Mesothelial cell of epicardium (in vitro differentiated cells): ENCODE data around the gene DPF1. TPM values are rescaled to one million over a fixed set of nuclear protein-coding genes. Genes with fewer than 3 reads are reported as not detected.
A peak's percentile ranks its signal among the peaks of the same experiment; 100 is the strongest.

Experiments
- DNase-seq, 2 experiments: peaks; one replicate each; pipeline ENCODE4 v3.0.0; 2021; ENCODE audit warnings: low spot score in 2 of 2; ENCODE audit not compliant: unreplicated experiment in 2 of 2
- H3K27ac Mint-ChIP-seq: 2 replicates; pipeline ENCODE4 v1.8.0; 2021; ENCODE audit warnings: mixed read lengths
- H3K27me3 Mint-ChIP-seq: 2 replicates; pipeline ENCODE4 v1.8.0; 2021; ENCODE audit warnings: low read depth, mixed read lengths
- H3K36me3 Mint-ChIP-seq: 2 replicates; pipeline ENCODE4 v1.8.0; 2021; ENCODE audit warnings: mixed read lengths
- H3K4me1 Mint-ChIP-seq: 2 replicates; pipeline ENCODE4 v1.8.0; 2021; ENCODE audit warnings: mixed read lengths
- H3K4me3 Mint-ChIP-seq: 2 replicates; pipeline ENCODE4 v1.8.0; 2021; ENCODE audit warnings: mild to moderate bottlenecking, moderate library complexity, mixed read lengths
- H3K9me3 Mint-ChIP-seq: 2 replicates; pipeline ENCODE4 v1.8.0; 2021; ENCODE audit warnings: mixed read lengths
- total RNA-seq: library from RNA; stranded (reverse); gene quantifications from 3 replicates; pipeline ENCODE4 v1.2.1, GENCODE V29; 2021
- TF ChIP-seq, protein P1 (sequence below): fragments of 200-600 bp; sonication (generic); IDR thresholded peaks from one replicate; pipeline ENCODE4 v1.5.0; 2021; ENCODE audit warnings: antibody characterized with exemption; ENCODE audit not compliant: unreplicated experiment

Gene DPF1
- total RNA-seq, 1 donor from 2014 or later = 3.9 TPM

DNA sequence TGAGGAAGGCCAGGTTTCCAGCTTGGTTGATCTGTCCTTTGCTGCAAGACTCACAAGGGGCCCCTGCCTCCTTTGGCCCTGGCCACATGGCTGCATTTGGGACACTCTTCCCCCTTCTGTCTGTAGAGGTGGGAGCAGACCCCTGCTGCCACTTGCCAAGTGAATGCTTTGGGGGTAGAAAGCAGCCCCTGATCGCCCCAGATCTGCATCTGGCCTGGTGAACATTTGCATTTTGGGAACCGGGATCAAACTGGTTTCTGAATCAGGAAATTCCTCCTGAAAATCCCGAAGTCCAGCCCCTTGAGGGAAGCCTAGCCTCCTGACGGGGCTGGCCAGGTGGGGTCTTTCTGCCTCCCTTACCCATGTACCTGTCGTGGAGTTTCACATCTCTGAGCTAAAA, 14.9 kb downstream of the DPF1 start:
- peak overlapping the region; percentile 63 for H3K4me3 Mint-ChIP-seq
- TF ChIP-seq, protein P1, sequence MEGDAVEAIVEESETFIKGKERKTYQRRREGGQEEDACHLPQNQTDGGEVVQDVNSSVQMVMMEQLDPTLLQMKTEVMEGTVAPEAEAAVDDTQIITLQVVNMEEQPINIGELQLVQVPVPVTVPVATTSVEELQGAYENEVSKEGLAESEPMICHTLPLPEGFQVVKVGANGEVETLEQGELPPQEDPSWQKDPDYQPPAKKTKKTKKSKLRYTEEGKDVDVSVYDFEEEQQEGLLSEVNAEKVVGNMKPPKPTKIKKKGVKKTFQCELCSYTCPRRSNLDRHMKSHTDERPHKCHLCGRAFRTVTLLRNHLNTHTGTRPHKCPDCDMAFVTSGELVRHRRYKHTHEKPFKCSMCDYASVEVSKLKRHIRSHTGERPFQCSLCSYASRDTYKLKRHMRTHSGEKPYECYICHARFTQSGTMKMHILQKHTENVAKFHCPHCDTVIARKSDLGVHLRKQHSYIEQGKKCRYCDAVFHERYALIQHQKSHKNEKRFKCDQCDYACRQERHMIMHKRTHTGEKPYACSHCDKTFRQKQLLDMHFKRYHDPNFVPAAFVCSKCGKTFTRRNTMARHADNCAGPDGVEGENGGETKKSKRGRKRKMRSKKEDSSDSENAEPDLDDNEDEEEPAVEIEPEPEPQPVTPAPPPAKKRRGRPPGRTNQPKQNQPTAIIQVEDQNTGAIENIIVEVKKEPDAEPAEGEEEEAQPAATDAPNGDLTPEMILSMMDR = no peak
- no peaks in the 10 kb centered on the region for H3K9me3 Mint-ChIP-seq
- H3K27ac Mint-ChIP-seq = peak overlapping the region; percentile 73
- peaks cover 26% of the 10 kb centered on the region for H3K27me3 Mint-ChIP-seq
- H3K36me3 Mint-ChIP-seq = peaks cover 2% of the 10 kb centered on the region
- H3K4me1 Mint-ChIP-seq = peaks cover 17% of the 10 kb centered on the region
- no peak for DNase-seq

- Mint-ChIP-seq H3K27ac (no peak overlapping the region), H3K9me3 (no peaks in the 10 kb centered on the region), H3K36me3 (peaks cover 4% of the 10 kb centered on the region), H3K27me3 (peaks cover 26% of the 10 kb centered on the region), H3K4me3 (no peak overlapping the region), H3K4me1 (peaks cover 17% of the 10 kb centered on the region)
- TF ChIP-seq, protein P1 = no peak
- DNase-seq = no peak
Measured at GRCh38 chr19:38208571-38208970, 15.5 kb downstream of the DPF1 start.

DNA sequence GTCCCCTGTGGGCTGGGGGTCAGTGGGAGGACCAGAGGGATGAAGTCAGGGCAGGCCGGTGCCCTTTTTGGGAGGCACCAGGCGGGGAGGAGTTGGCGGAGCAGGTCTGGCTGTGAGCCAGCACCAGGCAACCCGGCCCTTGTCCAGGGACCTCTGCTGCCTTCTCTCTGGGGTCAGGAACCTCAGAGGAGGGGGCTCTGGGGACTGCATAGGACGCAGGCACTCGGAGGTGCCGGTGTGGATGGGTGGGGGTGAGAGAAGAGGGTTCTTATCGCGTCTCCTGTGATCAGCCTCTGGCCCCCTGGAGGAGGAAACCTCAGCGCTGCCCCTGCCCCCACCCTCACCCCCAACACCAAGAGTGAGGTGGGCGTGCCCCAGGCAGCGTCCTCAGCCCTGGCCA, 16.5 kb downstream of the DPF1 start:
- DNase-seq = no peak
- TF ChIP-seq, protein P1 = no peak
- Mint-ChIP-seq H3K9me3 (no peaks in the 10 kb centered on the region), H3K4me3 (no peak overlapping the region), H3K27me3 (peaks cover 26% of the 10 kb centered on the region), H3K27ac (no peak overlapping the region), H3K36me3 (peaks cover 7% of the 10 kb centered on the region), H3K4me1 (peaks cover 17% of the 10 kb centered on the region)

DNA sequence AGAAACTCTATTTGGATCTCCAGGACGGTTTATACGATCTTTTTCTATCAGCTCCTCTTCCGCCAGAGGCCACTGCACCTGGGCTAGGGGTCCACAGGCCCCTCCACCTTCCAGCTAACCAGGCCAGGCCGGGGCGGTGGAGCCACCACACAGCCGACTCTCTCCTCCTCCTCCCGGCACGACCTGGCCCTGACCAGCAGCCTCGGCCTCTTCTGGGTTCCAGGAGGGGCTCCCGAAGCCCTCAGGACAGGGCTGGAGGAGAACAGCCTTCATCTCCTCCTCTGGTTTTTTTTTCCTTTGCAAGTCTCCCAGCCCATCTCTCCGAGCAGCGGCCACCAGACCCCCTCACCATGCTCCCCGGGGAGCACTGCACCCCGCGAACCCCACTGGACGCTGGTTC, 17.1 kb downstream of the DPF1 start:
- H3K4me1 Mint-ChIP-seq = peaks cover 17% of the 10 kb centered on the region
- H3K27me3 Mint-ChIP-seq = peaks cover 26% of the 10 kb centered on the region
- no peak overlapping the region for H3K27ac Mint-ChIP-seq
- H3K4me3 Mint-ChIP-seq = no peak overlapping the region
- peaks cover 8% of the 10 kb centered on the region for H3K36me3 Mint-ChIP-seq
- no peaks in the 10 kb centered on the region for H3K9me3 Mint-ChIP-seq
- DNase-seq = no peak
- TF ChIP-seq, protein P1 = no peak

GRCh38 chr19:38206006-38206745, 17.8 kb downstream of the DPF1 start:
- Mint-ChIP-seq H3K27me3 (peaks cover 26% of the 10 kb centered on the region), H3K9me3 (no peaks in the 10 kb centered on the region), H3K36me3 (peaks cover 13% of the 10 kb centered on the region), H3K4me1 (peaks cover 17% of the 10 kb centered on the region), H3K4me3 (no peak overlapping the region), H3K27ac (no peak overlapping the region)
- TF ChIP-seq, protein P1 = no peak
- no peak for DNase-seq
